ENCODE results near the gene NAALADL2. TPM values are rescaled to one million over a fixed set of nuclear protein-coding genes. Genes with fewer than 3 reads are reported as not detected.

The NAALADL2 gene
- total and polyA plus RNA-seq, 2 of the 8 experiments (the other 6 are each of a cell fraction or from before 2014, with no cell fraction given): 0.12 to 0.22 TPM

GRCh38 chr3:175246766-175247165 lies 387.6 kb downstream of the NAALADL2 start:
- no peak overlapping the region for H3K9ac ChIP-seq (replicated peaks in 1 of 4; ENCODE audit: extremely low read depth in 1 of 4, low read depth in 3 of 4, low read length in 3 of 4)
- H3K36me3 ChIP-seq (ENCODE audit: control insufficient read depth in 2 of 4, insufficient read depth in 4 of 4, low read length in 3 of 4): no peaks in the 10 kb centered on the region
- no peaks in the 10 kb centered on the region for H3K27me3 ChIP-seq (replicated peaks in 1 of 4; ENCODE audit: control insufficient read depth in 3 of 4, extremely low read depth in 1 of 4, insufficient read depth in 3 of 4, low read length in 3 of 4)
- DNase-seq (ENCODE audit: low read depth in 1 of 2, low spot score in 2 of 2) (no peak), FAIRE-seq (no peak)
- H3K79me1 ChIP-seq (ENCODE audit: low read depth, low read length): no peaks in the 10 kb centered on the region
- no peak overlapping the region for H2BK5ac ChIP-seq (ENCODE audit: low read depth, low read length)
- H2AK5ac ChIP-seq (ENCODE audit: low read depth, low read length): no peak overlapping the region
- H3K23ac ChIP-seq (ENCODE audit: insufficient read length): no peak overlapping the region
- no peak overlapping the region for H2AFZ ChIP-seq (ENCODE audit: low read length)
- no peak overlapping the region for H2BK120ac ChIP-seq (replicated peaks; ENCODE audit: low read depth, low read length)
- H4K5ac ChIP-seq (ENCODE audit: insufficient read length, low read depth, low read length): no peak overlapping the region
- no peak overlapping the region for H2BK12ac ChIP-seq (ENCODE audit: low read depth, low read length)
- WGBS, 2 experiments (ENCODE audit: extremely low coverage in 1 of 2, insufficient coverage in 1 of 2, insufficient read length in 1 of 2, insufficient replicate concordance in 2 of 2, low coverage in 1 of 2, low lambda C conversion rate in 2 of 2, missing lambda C conversion rate in 1 of 2): 100% methylated on average over 1 of the region's 1 CpG; no CpG with 5 or more reads in 1 of the 2 experiments
- H3K9me3 ChIP-seq (ENCODE audit: insufficient read depth in 2 of 2, low read depth in 1 of 2, low read length in 1 of 2): no peaks in the 10 kb centered on the region
- H3K56ac ChIP-seq (replicated peaks; ENCODE audit: insufficient read length, low read depth, low read length): no peak overlapping the region
- no peaks in the 10 kb centered on the region for H3K4me1 ChIP-seq (replicated peaks in 1 of 4; ENCODE audit: control insufficient read depth in 3 of 4, insufficient read depth in 4 of 4, low read length in 3 of 4)
- no peak overlapping the region for H2BK20ac ChIP-seq (ENCODE audit: low read length)
- no peaks in the 10 kb centered on the region for H4K20me1 ChIP-seq (replicated peaks in 1 of 2; ENCODE audit: control insufficient read depth in 1 of 2, insufficient read depth in 2 of 2, low read length in 2 of 2)
- ChIA-PET CTCF (ENCODE audit: partially characterized antibody) (interaction anchor here (1.5 kb wide), 1 partner anchor 848 kb away, joined by 3 read pairs; no protein-coding TSS in a partner anchor), POLR2A (ENCODE audit: partially characterized antibody) (no interaction called here)
- no peak overlapping the region for H3K4me3 ChIP-seq (ENCODE audit: extremely low read depth in 1 of 4, insufficient read depth in 2 of 4, low read depth in 3 of 4, low read length in 4 of 4)
- H3K4ac ChIP-seq (replicated peaks; ENCODE audit: insufficient read length, low read depth, low read length): no peak overlapping the region
- TF ChIP-seq HDAC2 (IDR thresholded peaks at IDR 0.05; ENCODE audit: borderline replicate concordance in 1 of 2, low read depth in 2 of 2, low read length in 2 of 2) (no peak), BRCA1 (IDR thresholded peaks at IDR 0.05; ENCODE audit: low read depth, low read length) (no peak), JUND (IDR thresholded peaks at IDR 0.05; ENCODE audit: low read length) (no peak), SP2 (IDR thresholded peaks at IDR 0.05; ENCODE audit: low read length) (no peak), TAF7 (optimal IDR thresholded peaks at IDR 0.05; ENCODE audit: borderline replicate concordance, low read depth, low read length) (no peak), POLR2A (IDR thresholded peaks at IDR 0.05; ENCODE audit: control extremely low read depth in 1 of 2, low read depth in 2 of 2, low read length in 2 of 2) (no peak), EGR1 (IDR thresholded peaks at IDR 0.05; ENCODE audit: borderline replicate concordance, low read depth, low read length) (no peak), CEBPB (IDR thresholded peaks at IDR 0.05; ENCODE audit: low read depth, low read length) (no peak), TEAD4 (IDR thresholded peaks at IDR 0.05; ENCODE audit: low read depth, low read length) (no peak), BCL11A (IDR thresholded peaks at IDR 0.05; ENCODE audit: low read depth in 2 of 2, low read length in 2 of 2) (no peak), SIX5 (IDR thresholded peaks at IDR 0.05; ENCODE audit: low read depth, low read length) (no peak), POU5F1 (IDR thresholded peaks at IDR 0.05; ENCODE audit: low read depth, low read length) (no peak), EZH2 (IDR thresholded peaks at IDR 0.05; ENCODE audit: low read depth, low read length, severe bottlenecking) (no peak), ASH2L (IDR thresholded peaks at IDR 0.05; ENCODE audit: low read length) (no peak), NRF1 (IDR thresholded peaks at IDR 0.05; ENCODE audit: low read depth, low read length) (no peak), MAFK (IDR thresholded peaks at IDR 0.05; ENCODE audit: low read depth, low read length) (no peak)
- no peak overlapping the region for H3K18ac ChIP-seq (ENCODE audit: extremely low read depth, low read length)
- no peak overlapping the region for H3K27ac ChIP-seq (ENCODE audit: low read depth, low read length)
- no peaks in the 10 kb centered on the region; the same call in 1 of the 2 replicates for H3K23me2 ChIP-seq (ENCODE audit: low read depth, low read length)
- H2BK15ac ChIP-seq (ENCODE audit: low read length): no peak overlapping the region
- H3K4me2 ChIP-seq (ENCODE audit: insufficient read depth in 1 of 2, low read depth in 2 of 2, low read length in 2 of 2): no peak overlapping the region
- H3K79me2 ChIP-seq (ENCODE audit: control insufficient read depth in 1 of 2, insufficient read depth in 2 of 2, low read length in 2 of 2): no peaks in the 10 kb centered on the region
- H3K14ac ChIP-seq (ENCODE audit: insufficient read length): no peak overlapping the region
- no peak overlapping the region for H4K91ac ChIP-seq (replicated peaks; ENCODE audit: insufficient read length, low read length)
- no peak overlapping the region for H4K8ac ChIP-seq (ENCODE audit: extremely low read depth, insufficient read depth, low read length)
